ENCODE results near the gene PPFIBP1.

DNA sequence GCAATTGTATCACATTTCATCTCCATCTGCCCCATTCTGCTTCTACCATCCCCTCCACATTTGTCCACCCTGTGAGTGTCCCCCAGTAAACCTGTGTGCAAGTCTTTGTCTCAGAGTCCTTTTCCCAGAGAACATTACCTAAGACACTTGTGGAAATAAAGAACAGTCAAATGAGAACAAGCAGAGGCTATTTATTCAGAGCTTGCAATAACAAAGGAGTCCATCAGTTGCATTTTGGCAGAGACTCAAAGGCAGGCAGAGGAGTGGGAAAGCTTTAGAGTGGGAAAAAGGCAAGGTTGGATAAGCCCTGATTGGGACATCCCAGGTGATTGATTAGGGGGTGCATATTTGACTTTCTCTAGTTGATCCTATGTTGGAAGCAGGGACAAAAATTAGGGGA, 18.2 kb upstream of the PPFIBP1 start:
- TF ChIP-seq, protein P1, sequence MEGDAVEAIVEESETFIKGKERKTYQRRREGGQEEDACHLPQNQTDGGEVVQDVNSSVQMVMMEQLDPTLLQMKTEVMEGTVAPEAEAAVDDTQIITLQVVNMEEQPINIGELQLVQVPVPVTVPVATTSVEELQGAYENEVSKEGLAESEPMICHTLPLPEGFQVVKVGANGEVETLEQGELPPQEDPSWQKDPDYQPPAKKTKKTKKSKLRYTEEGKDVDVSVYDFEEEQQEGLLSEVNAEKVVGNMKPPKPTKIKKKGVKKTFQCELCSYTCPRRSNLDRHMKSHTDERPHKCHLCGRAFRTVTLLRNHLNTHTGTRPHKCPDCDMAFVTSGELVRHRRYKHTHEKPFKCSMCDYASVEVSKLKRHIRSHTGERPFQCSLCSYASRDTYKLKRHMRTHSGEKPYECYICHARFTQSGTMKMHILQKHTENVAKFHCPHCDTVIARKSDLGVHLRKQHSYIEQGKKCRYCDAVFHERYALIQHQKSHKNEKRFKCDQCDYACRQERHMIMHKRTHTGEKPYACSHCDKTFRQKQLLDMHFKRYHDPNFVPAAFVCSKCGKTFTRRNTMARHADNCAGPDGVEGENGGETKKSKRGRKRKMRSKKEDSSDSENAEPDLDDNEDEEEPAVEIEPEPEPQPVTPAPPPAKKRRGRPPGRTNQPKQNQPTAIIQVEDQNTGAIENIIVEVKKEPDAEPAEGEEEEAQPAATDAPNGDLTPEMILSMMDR (IDR thresholded peaks at IDR 0.05; ENCODE audit: insufficient read depth, low read length): no peak
- TF ChIP-seq POLR2AphosphoS5 (IDR thresholded peaks at IDR 0.05; ENCODE audit: low read depth) (no peak), GABPA (IDR thresholded peaks at IDR 0.05; ENCODE audit: low read depth) (no peak)
- TF ChIP-seq, protein P2, sequence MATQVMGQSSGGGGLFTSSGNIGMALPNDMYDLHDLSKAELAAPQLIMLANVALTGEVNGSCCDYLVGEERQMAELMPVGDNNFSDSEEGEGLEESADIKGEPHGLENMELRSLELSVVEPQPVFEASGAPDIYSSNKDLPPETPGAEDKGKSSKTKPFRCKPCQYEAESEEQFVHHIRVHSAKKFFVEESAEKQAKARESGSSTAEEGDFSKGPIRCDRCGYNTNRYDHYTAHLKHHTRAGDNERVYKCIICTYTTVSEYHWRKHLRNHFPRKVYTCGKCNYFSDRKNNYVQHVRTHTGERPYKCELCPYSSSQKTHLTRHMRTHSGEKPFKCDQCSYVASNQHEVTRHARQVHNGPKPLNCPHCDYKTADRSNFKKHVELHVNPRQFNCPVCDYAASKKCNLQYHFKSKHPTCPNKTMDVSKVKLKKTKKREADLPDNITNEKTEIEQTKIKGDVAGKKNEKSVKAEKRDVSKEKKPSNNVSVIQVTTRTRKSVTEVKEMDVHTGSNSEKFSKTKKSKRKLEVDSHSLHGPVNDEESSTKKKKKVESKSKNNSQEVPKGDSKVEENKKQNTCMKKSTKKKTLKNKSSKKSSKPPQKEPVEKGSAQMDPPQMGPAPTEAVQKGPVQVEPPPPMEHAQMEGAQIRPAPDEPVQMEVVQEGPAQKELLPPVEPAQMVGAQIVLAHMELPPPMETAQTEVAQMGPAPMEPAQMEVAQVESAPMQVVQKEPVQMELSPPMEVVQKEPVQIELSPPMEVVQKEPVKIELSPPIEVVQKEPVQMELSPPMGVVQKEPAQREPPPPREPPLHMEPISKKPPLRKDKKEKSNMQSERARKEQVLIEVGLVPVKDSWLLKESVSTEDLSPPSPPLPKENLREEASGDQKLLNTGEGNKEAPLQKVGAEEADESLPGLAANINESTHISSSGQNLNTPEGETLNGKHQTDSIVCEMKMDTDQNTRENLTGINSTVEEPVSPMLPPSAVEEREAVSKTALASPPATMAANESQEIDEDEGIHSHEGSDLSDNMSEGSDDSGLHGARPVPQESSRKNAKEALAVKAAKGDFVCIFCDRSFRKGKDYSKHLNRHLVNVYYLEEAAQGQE (IDR thresholded peaks at IDR 0.05; ENCODE audit: insufficient replicate concordance, low read depth): no peak
